ENCODE measurements around the gene ZDHHC14. TPM values are rescaled to one million over a fixed set of nuclear protein-coding genes. Genes with fewer than 3 reads are reported as not detected.
"Not testable (repeated sequence)": the region's sequence is repeated elsewhere in the genome, so short reads cannot be mapped to it uniquely, and the experiment has no call there.

ZDHHC14 gene
- polyA plus RNA-seq, 10 donors: 4.6 to 8.5 (median 5.5) TPM

DNA sequence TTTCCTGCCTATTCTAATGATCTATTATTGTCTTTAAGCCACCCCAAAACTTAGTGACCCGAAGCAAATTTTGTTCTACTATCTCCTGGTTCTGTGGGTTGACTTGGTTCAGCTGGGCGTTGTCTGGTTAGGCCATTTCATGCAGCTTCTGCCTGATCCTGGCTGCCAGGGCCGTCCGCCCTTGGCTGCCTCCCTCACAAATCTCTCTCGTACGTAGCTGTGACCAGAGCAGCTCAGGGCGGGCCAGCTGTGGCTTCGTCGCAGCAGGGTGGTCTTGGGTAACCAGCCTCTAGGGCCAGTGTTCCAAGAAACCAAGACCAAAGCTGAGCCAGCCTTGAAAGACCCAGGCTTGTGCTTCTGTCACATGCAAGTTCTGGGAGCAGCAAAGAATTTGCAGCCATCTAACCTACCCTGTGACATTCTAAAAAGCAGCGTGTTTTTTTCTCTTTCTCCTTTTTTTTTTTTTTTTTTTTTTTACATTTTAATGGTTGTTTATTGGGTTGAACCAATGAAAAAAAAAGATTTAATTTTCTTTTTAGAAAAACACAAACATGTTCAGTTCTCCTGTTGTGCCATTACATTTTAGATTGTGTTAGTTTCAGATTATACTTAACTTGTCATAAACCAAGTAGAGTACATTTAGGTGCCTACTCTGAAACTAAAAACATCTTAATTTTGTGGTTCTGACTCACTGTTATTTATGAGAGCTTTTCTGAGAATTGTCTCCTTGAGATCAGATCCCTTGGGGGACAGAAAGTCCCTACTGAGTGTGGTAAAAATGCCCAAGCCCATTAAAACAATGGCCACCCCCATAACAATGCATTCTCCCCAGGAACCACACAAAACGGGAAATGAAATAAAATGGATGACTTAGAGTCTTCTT is 83.9 kb downstream of the ZDHHC14 start:
- DNase-seq: peak in 1 of 3 donors; percentile 8

DNA sequence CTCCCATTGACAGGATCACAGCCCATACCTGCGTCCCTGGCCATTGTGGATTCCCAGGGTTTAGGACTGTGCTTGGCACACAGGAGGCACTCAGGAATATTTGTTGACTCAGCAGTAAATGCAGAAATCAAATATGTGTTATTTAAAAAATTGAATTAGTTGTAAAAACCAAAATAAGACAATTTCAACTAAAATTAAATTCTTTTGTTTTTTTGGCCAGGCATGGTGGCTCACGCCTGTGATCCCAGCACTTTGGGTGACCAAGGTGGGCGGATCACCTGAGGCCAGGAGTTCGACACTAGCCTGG is 85.3 kb downstream of the ZDHHC14 start:
- DNase-seq: no peak

DNA sequence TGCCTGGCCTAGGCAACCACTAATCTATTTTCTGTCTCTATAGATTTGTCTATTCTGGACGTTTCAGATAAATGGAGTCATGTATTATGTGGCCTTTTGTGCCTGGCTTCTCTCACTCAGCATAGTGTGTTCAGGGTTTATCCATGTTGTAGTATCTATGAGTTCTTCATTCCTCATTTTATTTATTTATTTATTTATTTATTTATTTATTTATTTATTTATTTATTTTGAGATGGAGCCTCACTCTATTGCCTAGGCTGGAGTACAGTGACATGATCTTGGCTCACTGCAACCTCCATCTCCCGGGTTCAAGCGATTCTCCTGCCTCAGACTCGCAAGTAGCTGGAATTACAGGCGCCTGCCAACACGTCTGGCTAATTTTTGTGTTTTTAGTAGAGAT is 86.3 kb downstream of the ZDHHC14 start:
- not testable (repeated sequence) for DNase-seq

DNA sequence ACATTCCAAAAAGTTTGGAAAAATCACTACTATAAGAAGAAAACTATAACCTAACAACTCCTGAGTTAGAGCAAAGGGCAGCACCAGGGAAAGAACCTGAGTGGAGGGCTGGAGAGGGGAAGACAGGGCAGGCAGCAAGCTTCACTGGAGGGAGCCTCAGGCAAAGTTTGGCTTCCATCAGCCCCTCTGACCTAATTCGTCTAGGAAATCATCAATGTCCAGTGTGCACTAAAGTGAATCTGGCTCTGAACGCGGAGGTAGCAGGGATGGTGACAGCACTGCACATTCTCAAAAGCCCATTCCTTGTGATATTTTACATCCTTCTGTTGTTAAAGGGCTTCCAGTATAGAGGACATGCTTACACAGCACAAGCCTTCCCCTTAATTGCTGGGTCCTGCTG is 87.1 kb downstream of the ZDHHC14 start:
- no peak for DNase-seq

DNA sequence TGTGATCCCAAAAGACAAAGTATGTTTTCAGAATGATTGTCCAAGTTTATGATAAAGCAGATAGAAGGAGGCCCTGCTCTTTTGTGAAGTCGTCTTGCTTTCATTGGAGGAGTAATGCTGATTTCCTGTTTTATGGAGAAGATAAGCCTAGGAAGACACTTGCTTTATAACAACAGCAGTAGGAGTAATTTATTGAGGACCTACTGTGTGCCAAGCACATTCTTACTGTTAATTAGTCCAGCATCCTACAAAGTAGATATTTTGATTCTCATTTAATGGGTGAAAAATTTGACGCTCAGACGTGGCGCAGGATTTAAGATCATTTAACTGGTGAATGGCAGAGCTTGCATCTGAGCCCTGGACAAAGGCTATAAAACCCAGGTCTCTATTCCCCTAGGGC is 87.6 kb downstream of the ZDHHC14 start:
- no peak for DNase-seq

DNA sequence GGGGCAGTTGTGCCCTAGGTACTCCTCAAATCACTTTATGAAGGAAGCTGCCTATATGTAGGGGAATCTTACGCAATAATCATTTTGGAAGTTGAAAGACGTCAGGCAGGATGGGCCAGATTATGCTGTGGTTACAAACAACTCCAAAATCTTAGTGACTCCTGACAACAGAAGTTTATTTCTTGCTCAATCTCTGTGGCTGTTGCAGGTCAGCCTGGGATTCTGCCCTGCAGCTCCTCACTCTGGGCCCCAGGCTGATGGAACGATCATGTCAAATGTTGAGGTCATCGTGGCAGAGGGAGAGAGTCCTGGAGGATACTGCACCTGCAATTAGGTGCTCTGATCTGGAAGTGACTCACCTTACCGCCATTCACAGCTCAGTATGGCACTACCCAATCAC is 88.4 kb downstream of the ZDHHC14 start:
- DNase-seq: no peak

DNA sequence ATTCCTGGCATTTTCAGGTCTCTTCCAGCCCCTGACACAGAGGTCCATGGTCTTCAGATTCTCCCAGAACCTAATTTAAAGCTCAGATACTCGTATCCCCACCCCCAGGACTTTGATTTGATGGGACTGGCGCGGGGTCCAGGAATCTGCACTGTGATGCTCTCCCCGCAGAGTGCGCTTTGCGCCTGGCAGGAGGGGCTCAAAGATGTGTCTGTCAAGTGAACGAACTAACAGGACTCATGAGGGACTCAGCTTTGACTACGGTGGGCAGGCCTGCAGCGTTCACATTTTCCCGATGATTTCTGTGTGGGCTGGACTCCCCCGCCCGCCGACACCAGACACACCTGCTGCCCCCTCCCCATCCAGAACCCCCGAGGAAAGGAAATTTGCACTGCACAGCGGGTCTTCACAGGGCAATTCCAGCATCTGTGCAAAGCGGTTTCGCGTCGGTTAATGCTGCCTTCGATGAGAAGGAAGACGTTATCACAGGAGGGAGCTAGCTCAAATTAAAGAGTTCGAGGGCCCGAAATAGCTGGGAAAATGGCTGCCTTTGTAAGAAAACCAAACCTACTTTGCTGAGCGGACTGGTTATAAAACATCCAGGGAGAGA is 90.2 kb downstream of the ZDHHC14 start:
- no peak for DNase-seq

DNA sequence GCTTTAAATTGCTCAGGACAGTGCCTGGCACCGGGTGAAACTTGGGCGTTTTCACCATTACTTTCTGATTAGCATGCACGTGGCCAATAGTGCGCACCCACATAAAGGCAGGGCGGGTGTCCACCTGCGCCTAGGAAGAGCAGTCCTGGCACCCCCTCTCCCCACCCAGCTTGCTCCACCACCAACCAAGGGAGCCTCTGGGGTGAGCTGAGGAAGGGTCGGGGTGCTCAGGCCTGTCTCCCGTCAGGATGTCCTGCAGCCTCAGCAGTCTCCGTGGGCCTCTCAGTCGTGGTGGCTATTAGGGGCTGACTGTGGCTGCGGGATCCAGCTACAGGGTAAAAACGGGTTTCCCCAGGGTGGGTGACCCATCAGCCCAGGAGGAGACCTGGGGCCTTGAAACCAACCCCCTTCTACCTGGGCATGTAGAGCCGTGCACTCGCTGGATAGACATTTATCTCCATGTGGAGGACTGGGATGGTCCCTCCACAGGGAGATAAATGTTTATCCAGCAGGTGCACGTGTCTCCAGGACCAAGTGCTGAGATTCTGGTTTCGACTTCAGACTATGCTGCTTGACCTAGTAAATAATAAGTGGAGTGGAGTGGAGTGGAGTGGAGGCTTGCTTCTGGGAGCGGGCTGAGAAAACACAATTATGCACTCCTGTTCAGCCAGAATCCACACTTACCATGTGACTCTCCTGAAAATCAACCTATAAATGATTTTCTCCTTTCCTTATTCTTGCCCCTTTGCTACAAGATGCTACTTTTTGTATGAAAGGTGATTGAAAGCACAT is 91.1 kb downstream of the ZDHHC14 start:
- no peak for DNase-seq

DNA sequence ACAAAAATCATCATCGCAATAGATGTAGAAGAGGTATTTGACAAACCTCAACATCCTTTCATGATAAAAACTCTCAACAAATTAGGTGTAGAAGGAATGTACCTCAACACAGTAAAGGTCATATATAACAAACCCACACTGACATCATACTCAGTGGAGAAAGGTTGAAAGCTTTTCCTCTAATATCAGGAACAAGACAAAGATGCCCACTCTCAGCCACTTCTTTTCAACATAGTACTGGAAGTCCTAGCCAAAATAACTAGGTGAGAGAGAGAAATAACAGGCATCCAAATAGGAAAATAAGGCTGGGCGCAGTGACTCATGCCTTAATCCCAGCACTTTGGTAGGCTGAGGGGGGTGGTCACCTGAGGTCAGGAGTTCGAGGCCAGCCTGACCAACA is 95.8 kb downstream of the ZDHHC14 start:
- no peak for DNase-seq

DNA sequence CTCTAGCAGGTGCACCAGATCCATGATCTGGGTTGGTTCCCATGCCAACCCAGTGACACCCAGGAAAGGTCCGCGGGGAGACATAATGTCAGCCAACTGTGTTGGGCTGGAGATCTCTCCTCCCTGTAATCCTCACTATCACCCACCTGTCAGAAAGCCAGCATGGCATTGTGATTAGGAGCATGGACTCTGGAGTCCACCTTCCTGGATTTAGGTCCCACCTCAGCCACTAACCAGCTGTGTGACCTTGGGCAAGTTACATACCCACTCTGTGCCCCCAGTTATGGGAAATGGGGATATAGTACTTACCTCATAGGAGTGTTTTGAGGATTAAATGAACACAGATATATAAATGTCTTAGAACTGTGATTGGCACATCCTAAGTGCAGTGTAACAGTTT is 97.9 kb downstream of the ZDHHC14 start:
- DNase-seq: no peak

DNA sequence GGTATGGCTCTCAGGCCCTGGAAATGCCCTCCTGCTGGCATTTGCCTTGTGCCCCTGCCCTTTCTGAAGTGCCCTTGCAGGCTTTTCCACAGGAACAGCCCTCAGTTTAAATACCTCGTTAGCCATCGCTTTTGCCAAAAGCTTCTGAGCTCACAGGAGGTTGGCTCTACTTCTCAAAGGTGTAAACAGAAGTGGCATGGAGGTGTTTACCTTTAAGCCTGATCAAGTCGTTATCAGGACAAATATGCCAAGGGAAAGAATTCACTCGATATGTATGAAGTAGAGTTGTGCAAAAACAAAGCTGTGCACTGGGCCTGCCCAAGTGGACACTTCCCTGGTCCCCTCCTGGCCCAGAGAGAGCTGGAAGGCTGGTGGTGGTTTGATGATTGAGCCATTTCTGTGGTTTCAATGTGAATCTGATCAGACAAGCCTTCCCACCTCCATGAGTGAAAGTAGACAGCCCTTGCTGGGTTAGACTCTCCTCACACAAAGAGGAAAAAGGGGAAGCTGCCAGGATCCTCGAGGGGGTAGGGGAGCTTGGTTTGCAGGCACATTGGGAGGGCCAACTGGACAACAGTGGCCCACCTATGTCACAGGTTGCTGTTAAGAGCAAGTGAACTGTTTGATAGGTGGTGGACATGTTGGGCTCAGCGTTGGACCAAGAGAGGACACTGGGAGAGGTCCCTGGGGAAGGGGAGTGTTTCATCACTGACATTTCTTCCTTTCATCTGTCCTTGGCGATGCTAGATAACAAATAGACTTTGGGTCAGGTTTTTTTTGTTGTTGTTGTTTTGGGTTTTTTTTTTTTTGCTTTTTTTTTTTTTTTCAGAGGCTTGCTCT is 98.7 kb downstream of the ZDHHC14 start:
- DNase-seq: no peak

DNA sequence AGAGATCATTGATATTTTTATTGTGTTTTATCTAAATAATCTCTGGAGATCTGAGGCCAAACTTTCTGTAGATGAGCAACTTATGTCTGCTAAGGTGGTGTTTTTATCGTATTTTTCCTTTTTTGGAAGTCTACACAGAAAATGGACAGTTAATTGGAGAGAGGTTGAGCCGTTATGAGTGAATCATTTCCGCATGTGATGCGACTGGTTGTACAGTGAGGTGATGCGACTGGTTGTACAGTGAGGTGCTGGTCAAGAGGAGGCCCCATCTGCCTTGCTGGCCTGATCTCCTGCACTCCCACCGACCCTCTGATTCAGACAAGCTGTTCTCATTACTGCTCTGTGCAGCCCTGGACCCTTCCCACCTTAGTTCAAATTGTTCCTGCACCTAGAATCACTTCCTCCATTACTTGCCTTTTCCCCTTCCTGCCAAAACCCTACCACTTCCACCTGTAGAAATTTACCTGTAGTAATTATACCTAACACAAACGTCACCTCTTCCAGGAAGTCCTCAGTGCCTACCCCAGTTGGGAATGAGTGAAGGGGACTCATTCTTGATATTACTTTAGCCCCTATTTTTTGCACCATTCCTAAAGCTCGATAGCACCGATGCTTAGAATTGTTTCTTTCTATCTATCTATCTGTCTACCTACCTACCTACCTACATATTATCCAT is 100.3 kb downstream of the ZDHHC14 start:
- no peak for DNase-seq

DNA sequence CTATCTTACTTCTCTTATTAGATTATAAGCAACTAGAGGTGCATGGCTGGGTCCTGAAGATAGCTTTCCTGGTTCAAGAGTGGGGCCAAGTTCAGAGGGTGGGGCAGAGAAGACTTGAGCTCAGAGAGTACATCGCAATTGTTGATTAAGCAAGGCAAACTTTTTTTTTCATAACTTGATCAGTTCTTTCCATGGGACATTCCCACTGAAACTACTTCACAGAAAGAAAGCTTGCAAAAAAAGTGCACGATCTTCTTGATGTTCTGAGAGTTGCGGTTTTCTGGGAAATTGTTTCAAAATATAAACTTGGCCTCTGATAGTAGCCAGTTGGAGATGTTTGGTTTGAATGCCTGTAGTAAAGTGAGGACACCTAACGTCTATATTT is 100.9 kb downstream of the ZDHHC14 start:
- no peak for DNase-seq

DNA sequence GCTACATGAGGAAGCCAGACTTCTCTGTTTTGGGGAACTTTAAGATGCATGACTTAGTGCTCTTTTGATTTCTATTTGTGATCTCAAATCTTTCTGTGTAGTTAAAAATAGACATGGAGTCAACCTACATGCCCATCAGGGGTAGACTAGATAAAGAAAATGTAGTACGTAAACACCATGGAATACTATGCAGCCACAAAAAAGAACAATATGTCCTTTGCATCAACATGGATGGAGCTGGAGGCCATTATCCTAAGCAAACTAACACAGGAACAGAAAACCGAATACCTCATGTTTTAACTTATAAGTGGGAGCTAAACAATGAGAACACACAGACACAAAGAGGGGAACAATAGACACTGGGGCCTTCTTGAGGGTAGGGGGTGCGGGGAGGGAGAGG is 102.8 kb downstream of the ZDHHC14 start:
- no peak for DNase-seq

DNA sequence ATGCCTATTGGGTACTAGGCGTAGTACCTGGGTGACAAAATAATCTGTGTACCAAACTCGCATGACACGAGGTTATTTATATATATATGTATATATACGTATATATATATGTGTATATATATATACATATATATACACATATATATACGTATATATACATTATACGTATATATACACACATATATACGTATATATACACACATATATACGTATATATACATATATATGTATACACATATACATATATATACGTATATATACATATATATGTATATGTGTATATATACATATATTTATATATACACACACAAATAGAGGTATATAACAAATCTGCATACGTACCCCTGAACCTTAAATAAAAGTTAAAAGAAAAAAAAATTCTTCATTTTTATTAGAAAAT is 103.2 kb downstream of the ZDHHC14 start:
- DNase-seq: no peak

DNA sequence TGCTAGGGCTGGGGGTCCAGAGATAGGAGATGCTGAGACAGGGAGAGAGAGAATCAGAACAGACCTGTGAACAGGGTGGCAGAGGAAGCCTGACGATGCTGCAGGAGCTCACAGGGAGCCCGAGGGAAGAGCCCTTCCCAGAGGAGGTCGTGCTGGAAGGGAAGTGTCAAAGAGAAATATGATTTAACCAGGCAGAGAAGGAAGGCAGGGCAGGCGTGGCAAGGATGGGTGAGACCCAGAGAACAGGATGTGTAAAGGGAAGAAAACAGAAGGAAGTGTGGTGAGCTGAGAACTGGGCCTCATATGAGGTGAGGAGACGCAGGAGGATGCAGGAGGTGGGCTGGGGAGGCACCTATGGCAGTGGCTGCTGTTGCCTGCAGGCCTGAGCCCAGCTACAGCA is 105.6 kb downstream of the ZDHHC14 start:
- DNase-seq: no peak

DNA sequence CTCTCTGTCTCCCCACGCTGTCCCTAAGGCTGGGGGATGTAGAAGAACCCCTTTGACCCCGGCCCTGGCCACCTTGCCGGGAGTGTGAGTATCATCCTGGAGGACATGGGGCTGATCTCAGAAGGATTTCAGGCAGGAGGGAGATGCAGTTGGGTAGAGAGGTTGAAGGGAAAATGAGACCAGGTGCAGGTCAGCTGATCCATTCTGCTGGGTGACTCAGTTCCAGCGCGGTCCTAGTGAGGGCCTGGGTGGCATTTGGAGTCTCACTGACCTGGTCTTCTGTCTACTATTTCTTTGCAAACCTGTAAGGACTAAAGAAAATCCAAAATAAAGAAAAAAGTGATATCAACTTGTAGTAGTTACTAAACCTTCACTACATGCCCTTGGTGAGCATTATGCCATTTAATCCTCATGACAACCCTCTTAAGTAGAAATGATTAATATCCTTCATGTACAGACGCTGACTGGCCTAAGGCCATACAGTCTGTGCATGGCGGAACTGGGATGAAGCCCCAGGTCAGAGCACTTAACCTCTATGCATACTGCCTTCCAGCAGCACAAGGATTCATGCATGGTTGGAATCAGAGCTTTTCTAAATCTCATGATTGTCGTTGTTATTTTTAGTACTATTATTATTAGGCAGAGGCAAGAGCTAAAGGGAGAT is 106.3 kb downstream of the ZDHHC14 start:
- no peak for DNase-seq

DNA sequence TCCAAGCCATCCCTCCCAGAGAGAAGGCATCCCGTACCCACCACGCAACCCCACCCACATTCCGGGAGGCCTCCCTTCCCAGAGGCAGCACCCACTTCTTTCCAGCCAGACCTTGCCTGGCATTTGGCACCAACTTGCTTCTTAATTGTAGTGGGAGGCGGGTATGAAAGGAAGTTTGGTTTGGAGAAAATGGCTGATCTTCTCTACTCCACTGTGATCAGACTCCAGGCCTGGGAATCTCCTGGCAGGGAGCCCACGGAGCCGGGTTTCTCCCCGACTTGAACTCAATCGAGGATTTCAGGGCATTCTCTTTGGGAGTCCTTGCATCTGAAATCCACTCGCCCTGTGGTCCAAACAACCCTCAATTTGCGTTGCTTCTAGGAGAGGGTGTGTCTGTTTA is 107.1 kb downstream of the ZDHHC14 start:
- DNase-seq: no peak

DNA sequence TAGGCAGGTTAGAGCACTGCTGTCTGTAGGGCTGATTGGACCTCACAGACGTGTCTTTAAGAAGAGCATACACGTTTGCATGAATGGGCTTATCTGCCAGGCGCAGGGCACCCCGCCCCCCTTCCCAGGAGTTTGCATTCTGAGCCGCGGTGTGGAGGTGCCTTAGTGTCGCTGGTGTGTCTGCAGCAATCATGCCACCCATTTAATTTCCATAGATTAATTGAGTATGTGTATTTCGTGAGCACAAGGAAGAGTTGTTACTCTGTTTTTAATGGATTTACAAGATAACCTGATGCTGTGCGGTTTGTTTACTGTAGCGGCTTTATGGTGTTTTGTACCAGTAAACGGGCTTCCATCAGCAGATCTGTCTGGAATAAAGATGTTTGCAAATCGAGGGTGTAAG is 107.7 kb downstream of the ZDHHC14 start:
- DNase-seq: no peak

DNA sequence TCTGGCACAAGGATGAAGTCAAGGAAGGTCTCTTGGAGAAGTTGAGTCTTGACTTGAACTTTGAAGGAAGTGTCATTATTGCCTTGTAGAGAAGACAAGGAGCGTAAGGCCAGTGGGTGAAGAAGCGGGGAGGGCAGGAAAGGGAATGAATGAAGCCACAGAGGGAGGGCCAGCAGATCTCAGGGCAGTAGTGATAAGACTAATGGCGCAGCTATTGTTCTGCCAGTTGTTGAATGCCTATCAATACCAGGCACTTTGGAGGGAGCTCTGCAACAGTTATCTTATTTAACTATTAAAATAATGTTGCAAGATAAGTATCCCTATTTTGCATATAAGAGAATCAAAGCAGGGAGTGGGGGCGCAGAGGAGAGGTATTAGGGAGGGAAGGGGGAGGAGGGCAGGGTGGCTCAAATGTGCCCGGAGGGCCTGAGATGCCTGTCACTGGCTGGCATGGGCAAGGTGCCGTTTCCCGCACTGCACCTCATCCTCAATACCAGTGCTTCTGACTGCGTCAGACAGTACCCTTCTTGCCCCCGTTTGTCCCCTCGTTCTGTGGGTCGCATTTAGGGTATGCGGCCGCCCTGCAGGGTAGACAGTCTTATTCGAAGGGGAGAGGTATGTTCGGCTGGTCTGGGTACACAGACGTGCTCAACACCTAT is 109.8 kb downstream of the ZDHHC14 start:
- no peak for DNase-seq
